ENCODE data around the gene NOSIP.
A peak's percentile ranks its signal among the peaks of the same experiment; 100 is the strongest.

NOSIP gene

DNA sequence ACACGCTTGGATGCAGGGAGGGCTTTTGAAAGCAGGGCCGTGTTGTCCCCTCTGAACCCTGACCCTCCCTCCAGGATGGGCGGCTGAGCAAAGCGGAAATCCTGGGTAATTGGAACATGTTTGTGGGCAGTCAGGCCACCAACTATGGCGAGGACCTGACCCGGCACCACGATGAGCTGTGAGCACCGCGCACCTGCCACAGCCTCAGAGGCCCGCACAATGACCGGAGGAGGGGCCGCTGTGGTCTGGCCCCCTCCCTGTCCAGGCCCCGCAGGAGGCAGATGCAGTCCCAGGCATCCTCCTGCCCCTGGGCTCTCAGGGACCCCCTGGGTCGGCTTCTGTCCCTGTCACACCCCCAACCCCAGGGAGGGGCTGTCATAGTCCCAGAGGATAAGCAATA lies 37.3 kb downstream of the NOSIP start:
- DNase-seq: no peak

DNA sequence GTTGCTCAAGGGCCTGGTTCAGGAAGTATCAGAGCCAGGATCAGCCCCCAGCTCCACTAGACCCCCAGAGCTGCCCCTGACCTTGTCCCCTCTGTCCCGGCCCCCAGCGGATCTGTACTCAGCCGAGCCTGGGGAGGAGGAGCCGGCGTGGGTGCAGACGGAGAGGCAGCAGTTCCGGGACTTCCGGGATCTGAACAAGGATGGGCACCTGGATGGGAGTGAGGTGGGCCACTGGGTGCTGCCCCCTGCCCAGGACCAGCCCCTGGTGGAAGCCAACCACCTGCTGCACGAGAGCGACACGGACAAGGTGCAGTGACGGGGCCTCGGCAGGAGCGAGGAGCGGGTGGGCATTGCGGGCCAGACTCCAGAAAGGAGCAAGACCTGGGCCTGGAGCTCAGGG lies 37.9 kb downstream of the NOSIP start:
- no peak for DNase-seq

DNA sequence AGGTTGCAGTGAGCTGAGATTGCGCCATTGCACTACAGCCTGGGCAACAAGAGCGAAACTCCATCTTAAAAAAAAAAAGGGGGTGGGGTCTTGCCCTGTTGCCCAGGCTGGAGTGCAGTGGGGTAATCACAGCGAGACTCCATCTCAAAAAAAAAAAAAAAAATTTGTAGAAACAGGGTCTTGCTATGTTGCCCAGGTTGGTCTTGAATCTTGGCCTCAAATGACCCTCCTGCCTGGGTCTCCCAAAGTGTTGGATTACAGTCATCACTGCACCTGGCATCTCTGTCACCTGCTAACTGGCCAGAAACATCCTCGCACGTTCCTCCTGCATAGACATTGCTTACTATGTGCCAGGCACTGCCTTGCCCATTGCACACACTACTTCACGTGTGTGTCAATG lies 38.4 kb downstream of the NOSIP start:
- DNase-seq: no peak

DNA sequence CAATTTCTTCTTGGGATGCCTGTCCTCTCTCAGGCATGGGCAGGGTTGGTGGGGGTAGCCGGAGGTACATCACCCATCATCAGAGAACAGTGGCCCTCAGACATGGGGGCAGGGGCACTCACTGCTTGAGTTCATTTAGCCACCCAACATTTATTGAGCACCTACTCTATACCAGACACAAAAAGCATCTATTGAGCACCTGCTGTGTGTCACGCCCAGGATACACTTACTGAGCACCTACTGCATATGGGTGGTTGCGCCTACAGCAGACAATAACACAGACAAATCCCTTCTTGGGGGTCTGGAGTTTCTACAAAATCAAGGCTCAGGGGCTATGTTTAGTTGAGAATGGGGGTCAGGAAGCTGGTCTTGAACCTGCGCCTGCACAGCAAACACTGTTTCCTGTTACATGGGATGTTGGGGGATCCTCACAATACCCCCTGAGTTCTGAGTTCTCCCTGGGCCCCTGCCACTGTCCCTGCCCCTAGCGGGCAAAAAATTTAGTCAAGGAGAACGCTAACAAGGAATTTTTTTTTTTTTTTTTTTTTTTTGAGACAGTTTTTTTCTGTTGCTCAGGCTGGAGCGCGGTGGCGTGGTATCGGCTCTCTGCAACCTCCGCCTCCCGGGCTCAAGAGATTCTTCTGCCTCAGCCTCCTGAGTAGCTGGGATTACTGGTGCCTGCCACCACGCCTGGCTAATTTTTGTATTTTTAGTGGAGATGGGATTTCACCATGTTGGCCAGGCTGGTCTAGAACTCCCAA lies 41.0 kb downstream of the NOSIP start:
- DNase-seq: no peak

DNA sequence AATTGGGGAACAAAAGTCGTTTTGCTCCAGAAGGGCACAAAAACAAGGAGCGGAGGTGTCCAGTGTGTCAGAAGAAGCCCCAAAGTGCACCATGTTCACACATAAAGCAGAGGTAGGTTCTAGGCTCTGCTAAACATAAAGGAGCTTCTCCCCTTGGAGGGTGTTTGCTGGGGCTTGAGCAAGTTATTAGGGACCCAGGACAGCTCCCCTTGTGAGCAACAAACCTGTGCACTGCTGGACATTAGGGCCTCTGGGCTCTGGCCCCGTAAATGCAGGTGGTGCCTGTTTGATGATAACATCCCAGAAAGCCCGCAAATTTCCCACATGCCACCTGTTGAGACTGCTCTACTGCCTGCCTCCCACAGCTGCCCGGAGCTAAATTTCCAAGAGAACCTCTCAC lies 41.7 kb downstream of the NOSIP start:
- DNase-seq: no peak

DNA sequence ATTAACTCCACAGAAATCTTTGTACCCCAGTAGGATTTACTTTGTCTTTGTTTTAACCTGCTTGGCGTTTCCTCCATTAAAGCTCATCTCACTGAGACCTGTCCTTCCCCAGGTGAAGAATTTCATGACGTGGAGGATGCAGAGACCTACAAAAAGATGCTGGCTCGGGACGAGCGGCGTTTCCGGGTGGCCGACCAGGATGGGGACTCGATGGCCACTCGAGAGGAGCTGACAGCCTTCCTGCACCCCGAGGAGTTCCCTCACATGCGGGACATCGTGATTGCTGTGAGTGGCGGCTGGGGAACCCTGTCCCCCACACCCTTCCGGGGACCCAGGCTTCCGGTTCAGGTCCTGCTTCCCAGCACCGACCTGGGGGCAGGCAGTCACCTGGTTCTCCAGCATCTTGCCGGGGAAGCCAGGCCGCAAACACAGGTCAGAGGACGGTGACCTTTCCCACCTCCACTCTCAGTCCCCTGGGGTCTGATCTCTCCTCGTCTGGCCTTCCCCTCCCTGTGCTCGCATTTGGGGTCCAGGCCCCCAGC lies 43.4 kb downstream of the NOSIP start:
- no peak for DNase-seq

DNA sequence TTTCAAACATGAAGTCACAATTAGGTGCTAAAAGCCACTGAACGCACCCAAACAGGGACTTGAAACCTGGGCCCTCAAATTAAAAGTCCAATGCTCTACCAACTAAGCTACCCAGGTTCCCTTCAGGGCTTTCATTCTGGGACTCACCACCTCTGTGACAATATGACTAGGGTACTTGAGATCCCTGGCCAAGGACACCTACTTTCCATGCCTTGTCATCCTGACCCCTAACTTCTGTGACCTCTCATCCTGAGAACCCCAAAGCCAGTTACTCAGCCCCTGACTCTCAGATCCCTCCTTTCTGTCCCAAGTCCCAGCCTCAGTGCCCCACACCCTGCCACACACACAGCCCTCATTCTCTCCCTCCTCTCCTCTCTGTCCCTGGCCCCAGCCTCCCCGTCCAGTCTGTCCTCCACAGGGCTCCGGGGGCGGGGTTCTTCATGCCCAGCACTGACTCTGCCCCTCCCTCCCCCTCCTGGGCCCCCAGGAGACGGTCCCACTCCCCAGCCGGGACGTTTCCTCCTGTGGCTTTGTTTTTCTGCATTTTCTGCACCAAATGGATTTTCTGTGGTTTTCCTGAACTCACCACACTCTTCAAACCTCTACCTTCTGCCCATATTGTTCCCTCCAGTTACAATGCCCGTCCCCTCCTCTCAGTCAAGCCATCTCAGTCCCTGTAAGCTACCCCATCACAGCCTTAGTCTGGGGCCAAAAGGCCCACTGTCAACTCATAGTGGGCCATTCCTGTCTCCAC lies 45.5 kb downstream of the NOSIP start:
- DNase-seq: no peak

DNA sequence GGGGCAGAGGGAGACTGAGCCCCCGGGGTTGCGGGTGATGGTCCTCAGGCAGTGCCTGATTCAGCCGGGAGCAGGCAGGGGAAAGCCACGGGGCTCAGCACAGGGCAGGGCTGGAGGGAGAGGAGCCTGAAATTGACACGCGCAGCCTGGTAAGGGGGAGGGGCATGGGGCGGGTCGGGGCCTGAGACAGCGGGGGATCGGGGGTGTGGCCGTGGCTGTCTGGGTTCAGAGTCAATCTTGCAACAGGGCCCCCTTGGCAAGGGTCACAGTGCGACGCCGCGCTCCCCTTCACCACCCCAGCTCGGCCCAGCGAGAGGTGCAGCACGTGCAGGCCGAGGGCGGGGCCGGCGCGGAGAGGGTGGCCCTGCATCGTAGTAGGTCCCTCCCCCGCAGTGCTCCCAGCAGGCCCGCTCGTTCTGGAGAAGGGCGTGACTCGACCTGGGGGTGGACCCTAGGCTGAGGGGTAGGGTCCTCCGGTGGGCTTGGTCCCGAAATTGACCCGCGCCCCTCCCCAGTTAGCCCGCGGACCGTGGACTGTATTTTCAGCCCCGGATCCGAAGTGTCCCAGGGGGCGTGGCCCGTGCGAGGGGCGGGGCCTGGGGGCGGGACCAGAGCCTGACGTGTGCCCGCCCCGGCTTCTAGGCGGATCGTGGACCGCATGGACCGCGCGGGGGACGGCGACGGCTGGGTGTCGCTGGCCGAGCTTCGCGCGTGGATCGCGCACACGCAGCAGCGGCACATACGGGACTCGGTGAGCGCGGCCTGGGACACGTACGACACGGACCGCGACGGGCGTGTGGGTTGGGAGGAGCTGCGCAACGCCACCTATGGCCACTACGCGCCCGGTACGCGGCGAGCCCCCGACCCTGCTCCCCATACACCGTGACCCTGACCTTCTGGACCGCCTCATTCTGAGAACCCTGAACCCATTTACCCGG lies 46.5 kb downstream of the NOSIP start:
- DNase-seq: peak; percentile 45 to 68

DNA sequence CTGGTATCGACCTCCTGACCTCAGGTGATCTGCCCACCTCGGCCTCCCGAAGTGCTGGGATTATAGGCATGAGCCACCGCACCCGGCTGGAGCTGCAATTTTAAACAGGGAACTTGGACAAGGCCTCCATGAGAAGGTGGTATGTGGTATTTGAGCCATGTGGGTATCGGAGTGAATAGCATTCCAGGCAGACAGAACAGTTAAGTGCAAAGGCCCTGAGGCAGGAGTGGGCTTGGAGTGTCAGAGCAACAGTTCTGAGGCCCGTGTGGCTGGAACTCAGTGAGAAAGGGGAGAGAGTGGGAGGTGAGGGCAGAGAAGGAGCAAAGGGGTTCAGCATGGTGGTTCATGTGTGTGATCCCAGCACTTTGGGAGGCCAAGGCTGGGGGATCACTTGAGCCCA lies 49.6 kb downstream of the NOSIP start:
- no peak for DNase-seq

DNA sequence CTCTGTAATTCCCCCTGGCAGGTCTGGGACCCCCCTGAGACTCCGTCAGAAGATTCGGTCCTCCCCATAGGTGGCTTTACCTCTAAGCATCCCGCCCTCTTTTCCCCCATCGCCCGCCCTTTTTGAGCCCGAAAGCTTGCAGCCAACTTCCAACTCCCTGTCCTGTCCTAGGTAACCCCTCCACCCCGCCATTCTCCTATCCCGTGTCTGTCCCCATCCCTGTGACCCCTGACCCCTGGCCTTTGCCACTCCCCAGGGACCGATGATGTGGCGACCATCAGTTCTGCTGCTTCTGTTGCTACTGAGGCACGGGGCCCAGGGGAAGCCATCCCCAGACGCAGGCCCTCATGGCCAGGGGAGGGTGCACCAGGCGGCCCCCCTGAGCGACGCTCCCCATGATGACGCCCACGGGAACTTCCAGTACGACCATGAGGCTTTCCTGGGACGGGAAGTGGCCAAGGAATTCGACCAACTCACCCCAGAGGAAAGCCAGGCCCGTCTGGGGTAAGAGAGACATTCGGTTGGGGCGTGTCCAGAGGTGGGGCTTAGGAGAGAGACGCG lies 52.1 kb downstream of the NOSIP start:
- no peak for DNase-seq

DNA sequence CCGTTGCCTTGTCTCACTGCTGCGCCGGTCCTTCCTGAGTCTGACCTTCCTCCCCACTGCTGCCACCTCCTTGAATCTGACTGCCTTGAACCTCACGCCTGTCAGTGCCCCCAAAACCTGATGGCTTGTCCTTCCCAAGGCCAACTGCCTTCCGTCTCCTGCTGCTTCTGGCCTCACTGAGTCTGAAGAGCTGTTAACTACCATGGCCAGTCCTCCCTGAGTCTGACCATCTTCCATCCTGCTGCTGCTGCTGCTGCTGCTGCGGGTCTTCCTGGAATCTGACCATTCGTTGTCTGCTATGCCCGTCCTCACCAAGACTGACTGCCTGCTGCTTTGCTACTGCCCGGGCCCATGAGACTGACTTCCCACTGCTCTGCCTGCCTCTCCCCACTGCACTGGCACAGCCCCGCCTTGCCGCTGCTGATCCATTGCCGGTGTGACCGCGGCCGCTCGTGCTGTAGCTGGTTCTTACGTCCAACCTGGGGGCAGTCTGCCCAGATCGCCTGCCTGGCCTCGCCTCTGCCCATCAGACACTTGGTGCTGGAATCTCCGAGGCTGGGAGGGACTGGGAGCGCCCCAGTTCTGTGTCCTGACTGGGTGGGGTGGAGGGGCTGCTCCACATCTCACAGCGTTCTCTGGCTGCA lies 55.4 kb downstream of the NOSIP start:
- DNase-seq: no peak

DNA sequence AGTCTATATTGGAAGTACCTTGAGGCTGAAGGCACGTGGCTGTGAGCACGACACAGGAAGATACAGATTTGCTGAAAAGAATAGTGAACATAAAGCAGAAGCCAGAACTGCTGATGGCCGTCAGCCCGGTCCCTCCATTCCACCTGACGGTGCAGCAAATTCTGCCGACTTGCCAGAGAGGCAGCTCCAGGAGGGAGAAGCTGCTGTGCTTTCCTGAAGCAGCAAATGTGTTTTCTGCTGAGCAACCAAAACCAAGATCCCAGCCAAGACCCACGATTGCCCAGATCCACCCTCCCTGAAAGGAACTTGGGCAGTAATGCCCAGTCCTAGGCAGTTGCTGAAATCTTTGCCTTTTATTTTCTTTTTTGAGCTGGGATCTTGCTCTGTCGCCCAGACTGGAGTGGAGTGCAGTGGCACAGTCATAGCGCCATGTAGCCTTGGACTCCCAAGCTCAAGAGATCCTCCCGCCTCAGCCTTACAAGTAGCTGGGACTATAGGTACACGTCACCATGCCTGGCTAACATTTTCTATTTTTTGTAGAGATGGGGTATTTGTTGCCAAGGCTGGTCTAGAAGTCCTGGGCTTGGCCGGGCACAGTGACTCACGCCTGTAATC lies 59.5 kb downstream of the NOSIP start:
- DNase-seq: no peak

DNA sequence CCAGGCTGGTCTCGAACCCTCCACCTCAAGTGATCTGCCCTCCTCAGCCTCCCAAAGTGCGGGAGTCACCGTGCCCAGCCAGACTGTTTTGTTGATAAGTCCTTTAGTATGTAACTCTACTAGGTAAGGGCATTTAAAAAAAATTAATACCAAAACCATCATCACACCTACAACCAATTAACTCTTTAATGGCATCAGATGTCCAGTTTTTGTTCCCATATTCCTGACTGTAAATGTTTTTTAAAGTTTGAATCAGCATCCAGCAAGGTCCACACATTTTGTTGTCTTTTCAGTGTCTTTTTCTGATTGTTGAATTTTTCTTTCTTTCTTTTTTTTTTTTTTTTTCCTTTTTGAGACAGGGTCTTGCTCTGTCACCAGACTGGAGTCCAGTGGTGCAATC lies 62.3 kb downstream of the NOSIP start:
- no peak for DNase-seq

DNA sequence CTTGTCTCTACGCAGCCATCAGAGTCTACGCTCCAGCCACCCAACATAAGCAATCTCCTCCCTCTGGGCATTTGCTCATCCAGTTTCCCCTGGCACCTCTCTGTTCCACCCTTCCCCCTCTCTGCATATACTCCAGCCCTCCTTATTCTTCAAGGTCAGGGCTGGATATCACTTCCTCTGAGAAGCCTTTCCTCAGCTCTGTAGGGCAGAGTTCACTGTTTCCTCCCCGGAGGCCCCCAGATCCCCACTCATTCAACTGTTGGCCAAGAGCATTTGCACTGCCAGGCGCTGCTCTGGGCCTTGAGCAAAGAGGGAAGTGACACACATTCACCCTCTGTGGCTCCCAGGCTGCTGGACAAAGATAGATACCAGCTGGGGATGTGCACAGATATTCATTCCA lies 64.6 kb downstream of the NOSIP start:
- DNase-seq: peak; percentile 92 to 96

DNA sequence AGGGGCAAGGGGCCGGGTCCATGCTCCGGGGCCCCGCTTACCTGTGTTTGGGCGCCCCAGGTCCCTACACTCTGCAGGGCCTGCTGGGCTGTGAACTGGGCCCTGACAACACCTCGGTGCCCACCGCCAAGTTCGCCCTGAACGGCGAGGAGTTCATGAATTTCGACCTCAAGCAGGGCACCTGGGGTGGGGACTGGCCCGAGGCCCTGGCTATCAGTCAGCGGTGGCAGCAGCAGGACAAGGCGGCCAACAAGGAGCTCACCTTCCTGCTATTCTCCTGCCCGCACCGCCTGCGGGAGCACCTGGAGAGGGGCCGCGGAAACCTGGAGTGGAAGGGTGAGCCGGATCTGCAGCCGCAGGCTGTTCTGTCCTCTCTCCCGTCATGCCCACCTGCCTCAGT lies 66.2 kb downstream of the NOSIP start:
- no peak for DNase-seq

DNA sequence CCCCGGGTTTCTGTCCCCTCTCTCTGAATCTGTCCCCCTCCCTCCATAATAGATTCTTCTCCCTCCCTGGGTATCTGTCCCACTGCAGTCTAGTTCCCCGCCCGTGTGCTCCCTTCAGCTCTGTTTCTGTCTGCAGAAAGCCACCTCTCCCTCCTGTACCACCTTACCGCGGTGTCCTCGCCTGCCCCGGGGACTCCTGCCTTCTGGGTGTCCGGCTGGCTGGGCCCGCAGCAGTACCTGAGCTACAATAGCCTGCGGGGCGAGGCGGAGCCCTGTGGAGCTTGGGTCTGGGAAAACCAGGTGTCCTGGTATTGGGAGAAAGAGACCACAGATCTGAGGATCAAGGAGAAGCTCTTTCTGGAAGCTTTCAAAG lies 66.6 kb downstream of the NOSIP start:
- no peak for DNase-seq

DNA sequence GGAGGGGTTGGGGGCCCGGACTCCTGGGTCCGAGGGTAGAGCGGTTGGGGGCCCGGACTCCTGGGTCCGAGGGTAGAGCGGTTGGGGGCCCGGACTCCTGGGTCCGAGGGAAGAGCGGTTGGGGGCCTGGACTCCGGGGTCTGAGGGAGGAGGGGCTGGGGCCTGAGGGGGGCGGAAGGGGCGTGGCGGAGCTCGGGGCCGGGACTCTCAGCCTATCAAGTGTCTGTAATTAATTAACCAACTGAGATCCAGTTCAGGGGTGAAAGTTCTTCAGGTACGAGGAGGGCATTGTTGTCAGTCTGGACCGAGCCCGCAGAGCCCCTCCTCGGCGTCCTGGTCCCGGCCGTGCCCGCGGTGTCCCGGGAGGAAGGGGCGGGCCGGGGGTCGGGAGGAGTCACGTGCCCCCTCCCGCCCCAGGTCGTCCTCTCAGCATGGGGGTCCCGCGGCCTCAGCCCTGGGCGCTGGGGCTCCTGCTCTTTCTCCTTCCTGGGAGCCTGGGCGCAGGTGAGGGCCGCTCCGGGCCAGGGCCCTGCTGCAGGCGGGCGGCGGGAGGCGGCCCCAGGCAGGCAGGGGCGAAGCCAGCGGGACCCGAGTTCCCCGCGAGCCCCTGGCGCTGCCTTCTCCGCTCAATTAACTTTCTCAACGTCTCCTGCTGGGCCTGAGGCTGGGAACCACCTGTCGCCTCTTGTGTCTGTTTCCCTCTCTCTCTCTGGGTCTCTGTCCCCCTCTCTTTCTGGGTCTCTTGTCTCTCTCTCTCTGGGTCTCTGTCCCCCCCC lies 67.2 kb downstream of the NOSIP start:
- no peak for DNase-seq

DNA sequence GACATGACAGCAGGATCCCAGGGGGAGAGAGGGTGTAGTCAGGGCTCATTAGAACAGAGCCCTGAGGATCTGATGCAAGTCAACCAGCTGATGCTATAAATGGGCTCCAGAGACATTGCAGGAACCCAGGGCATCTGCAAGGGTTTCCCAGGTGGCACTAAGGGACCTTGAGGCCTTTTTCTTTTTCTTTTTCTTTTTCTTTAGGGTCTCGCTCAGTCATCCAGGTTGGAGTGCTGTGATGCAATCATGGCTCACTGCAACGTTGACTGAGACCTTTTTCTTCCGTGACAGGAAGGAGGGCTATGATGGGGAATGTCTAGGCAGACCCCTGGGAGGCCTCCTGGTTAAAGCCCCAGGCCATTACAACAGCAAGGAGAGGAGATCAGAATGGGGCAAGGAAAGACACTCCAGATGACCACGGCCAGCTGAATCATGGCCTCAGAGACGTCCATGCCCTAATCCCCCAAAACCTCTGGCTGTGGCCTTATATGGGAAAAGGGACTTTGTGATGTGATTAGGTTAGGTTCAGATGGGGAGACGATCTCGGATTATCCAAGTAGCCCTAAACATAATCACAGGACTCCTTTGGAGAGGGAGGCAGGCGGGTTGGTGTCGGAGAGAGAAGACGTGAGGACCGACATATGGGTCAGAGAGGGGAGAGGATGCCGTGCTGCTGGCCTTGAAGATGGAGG lies 72.4 kb downstream of the NOSIP start:
- no peak for DNase-seq

DNA sequence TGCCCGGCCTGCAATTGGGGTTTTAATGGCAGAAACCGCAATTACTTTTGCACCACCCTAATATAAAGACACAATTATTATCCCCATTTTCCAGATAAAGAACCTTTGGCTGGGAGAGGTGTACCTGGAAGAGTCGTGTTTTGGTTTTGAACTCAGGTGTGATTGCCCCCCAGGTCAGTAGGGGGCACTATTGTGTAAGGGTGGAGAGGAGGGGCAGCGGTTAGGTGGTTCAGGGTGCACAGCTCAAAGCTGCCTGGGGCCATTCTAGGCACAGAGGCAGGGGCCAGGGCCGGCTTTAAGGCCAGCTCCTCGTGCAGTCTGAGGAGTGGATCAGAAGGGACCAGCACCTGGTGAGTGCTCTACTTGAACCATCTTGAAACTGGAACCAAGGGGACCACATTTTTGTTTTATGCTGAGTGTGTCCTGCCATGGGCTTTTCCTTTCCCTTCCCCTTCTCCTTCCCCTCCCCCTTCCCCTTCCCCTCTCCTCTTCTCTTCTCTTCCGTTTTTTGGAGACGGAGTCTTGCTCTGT lies 73.7 kb downstream of the NOSIP start:
- peak; percentile 61 to 73 for DNase-seq
